Activated CD4-positive, alpha-beta T cell treated with anti-CD3 and anti-CD28 coated beads, Interleukin-2, Interleukin-6, amounts not matched to agents 100 ng/mL and 50 ng/mL, durations not matched to agents 16 hours and 8 hours (primary cell): ENCODE data around the gene ZNF714.
"Not testable (repeated sequence)": the region's sequence is repeated elsewhere in the genome, so short reads cannot be mapped to it uniquely, and the experiment has no call there.

Experiments
- DNase-seq: peaks from one replicate; pipeline ENCODE4 v3.0.0-alpha.2; 2020

The ZNF714 gene

DNA sequence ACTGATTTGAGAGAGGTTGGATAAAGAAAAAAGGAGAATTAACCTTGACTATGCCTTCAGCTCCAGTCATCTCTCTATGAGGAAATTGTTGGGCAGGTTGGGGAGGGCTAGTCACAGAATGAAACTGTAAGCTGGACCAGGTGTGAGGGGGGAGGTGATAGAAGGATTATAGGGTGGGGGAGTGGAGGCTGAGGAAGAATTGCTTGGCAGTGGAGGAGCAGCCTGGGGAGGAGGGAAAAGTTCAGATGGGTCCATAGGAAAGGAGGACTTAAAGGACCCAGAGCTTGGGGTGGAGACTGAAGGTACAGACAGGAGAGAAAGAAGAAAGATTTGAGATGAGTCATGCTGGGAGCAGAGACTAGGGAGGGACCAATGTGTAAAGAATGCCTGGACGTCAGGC lies 51.6 kb downstream of the ZNF714 start:
- DNase-seq, result no peak

DNA sequence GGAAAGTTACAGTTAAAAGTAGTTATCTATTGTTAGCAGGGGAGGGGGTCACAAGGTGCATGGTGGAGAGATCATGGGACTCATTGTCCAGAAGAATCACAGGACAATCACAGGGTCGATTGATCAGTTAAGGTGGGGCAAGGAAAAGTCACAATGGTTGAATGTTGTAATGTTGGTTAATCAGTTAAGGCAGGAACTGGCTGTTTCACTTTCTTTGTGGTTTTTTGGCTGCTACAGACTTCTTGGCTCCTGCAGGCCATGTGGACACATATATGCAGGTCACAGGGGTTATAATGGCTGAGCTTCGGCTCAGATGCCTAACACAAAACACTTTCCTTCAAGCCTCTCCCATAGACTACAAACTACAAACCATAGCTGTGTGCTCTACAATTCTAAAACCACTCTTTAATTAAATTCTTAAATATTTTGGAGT lies 52.9 kb downstream of the ZNF714 start:
- DNase-seq, result no peak

DNA sequence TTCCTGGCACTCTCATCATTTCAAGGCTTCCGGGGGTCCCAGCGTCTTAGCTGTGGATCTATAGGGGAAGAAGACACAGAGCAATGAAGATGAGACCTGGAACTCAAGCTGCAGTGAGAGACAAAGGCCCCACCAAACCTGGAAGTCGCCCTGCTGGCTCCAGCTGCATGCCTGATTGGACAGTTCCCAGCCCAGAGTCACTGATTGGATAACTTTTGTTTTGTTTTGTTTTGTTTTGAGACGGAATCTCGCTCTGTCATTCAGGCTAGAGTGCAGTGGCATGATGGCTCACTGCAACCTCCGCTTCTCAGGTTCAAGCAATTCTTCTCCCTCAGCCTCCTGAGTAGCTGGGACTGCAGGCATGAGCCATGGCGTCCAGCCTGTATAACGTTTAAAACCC lies 53.4 kb downstream of the ZNF714 start:
- DNase-seq, result no peak

- no peak for DNase-seq
Observed at GRCh38 chr19:21138130-21138529, 56.1 kb downstream of the ZNF714 start.

DNA sequence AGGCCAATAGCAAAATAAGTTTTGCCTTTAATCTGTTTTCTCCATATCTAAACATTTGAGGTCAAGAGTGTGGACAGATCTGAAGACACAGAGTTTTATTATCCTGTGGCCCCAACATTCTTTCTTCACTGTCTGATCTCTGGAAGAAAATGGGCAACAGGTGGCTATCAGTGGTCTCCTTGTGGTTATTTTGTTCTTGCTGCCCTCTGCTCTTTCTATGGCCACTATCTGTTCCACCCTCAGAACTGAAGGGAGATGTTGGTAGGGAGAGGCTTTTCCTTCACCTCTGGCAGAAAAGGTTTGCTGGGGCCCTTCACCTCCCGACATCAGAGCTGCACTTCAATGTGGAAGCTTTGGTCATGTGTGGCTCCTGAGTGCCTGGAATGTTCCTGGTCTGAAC lies 59.0 kb downstream of the ZNF714 start:
- DNase-seq, result not testable (repeated sequence)

GRCh38 chr19:21141787-21142464 lies 59.9 kb downstream of the ZNF714 start, which contains the start of gene ZNF431:
TSS of gene ZNF431 (plus strand) at chr19:21142040. CDS start at chr19:21142184, 144 bp downstream.
- DNase-seq, result peak; percentile 95

DNA sequence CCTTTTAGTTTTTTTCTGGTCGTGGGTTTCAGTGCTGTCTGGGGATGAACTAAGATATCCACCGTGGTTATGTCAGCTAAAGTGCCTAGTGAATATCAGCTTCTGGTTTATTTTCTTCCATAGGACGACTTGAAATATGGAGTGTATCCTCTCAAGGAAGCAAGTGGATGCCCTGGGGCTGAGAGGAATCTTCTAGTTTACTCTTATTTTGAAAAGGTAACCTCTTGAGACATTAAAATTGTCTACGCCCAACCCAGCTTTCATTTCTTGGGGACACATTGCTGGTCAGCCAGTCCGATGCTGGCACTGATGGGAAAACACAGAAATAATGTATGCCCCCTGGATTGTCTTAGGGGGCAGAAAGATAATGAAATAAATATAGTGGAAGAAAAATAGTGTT lies 61.4 kb downstream of the ZNF714 start:
- no peak for DNase-seq

DNA sequence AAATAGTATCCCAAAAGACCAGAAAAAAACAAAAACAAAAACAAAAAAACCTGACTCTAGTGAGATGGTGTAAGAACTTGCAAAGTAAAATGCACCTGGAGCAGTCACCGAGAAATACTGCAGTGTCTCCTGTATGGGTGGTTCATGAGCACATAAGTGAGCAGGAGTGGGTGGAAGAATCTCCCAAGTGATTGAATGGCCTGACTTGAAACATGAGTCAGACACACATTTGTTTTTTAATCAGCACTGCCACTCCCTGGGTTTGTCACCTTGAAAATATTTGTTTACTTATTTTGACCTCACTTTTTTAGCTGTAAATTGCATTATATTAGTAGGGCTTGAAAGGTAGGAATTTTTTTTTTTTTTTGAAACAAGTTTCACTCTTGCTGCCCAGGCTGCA lies 61.9 kb downstream of the ZNF714 start:
- peak; percentile 5 for DNase-seq

- DNase-seq, result no peak
Observed at GRCh38 chr19:21147540-21147939, 65.5 kb downstream of the ZNF714 start.

DNA sequence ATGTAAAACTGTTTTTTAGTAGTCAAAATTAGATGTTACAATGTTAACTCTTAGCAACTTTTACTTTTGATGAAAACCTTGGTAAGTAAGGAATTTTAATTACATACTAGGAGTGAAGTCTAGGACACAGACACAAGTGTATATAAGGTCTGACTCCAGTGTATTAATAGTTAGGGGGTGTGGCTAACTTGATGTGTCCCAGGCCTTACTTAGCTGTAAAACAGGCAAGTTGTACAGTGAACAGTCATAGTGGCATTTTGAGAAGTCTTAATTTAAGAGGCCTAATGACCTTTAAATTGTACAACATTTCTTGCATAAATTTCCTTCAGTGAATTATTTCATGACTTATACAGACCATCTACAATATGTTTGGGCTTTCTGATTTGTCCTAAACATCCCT lies 66.7 kb downstream of the ZNF714 start:
- DNase-seq, result no peak

- no peak for DNase-seq
Observed at GRCh38 chr19:21149877-21150276, 67.9 kb downstream of the ZNF714 start.

- no peak for DNase-seq
Observed at GRCh38 chr19:21151460-21151859, 69.5 kb downstream of the ZNF714 start.

DNA sequence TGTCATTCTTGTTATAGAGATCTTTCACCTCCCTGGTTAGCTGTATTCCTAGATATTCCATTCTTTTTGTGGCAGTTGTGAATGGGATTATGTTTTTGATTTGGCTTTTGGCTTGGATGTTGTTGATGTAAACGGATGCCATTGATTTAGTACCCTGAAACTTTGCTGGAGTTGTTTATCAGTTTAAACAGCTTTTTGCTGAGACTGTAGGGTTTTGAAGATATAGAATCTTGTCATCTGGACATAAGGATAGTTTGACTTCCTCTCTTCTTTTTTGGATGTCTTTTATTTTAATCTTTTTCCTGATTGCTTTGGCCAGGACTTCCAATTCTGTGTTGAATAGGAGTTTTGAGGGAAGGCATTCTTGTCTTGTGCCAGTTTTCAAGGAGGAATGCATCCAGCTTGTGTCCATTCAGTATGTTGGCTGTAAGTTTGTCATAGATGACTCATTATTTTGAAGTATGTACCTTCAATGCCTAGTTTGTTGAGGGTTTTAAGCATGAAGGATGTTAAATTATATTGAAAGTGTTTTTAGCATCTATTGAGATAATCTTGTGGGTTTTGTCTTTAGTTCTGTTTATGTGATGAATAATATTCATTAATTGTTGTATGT lies 76.6 kb downstream of the ZNF714 start:
- DNase-seq, result no peak

DNA sequence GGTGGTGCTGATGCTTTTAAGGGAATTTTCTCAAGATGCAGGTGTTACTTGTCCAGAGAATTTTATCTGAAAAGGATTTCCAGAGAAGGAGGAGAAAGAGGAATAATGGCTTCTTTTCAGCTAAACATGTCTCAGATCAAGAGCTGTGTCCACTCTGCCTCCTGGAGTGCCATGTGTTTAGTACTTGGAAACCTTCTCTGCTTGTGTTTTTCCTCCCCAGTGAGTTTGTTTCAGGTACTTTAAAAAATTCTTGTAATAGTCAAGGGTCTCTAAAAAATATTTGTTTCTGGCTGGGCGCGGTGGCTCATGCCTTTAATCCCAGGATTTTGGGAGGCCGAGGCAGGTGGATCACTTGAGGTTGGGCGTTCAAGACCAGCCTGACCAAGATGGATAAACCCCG lies 82.5 kb downstream of the ZNF714 start:
- DNase-seq, result no peak

DNA sequence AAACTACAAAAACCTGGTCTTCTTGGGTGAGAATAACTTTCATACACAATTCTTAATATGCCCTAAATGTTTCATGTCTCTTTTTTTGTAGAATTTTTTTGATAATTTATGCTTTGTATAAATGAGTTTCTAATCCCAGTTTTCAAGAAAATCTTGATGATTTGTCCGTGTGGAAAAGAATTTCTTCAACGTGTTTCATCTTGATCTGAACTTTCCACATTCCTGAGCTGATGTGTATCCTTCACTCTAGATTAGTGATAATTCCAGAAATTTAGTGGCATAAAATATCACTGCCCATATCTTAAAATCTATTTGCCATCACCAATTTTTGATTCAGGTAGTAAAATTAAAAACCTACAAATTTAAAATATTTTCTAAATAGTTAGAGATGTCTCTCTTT lies 84.4 kb downstream of the ZNF714 start:
- no peak for DNase-seq
